Fibroblast of skin of back (primary cell): ENCODE results near the gene POLR3C.
A peak's percentile ranks its signal among the peaks of the same experiment; 100 is the strongest.
"Not testable (repeated sequence)": the region's sequence is repeated elsewhere in the genome, so short reads cannot be mapped to it uniquely, and the experiment has no call there.

Source experiments
- DNase-seq: peaks from one replicate; pipeline ENCODE4 v3.0.0-alpha.2; 2013

Gene POLR3C

DNA sequence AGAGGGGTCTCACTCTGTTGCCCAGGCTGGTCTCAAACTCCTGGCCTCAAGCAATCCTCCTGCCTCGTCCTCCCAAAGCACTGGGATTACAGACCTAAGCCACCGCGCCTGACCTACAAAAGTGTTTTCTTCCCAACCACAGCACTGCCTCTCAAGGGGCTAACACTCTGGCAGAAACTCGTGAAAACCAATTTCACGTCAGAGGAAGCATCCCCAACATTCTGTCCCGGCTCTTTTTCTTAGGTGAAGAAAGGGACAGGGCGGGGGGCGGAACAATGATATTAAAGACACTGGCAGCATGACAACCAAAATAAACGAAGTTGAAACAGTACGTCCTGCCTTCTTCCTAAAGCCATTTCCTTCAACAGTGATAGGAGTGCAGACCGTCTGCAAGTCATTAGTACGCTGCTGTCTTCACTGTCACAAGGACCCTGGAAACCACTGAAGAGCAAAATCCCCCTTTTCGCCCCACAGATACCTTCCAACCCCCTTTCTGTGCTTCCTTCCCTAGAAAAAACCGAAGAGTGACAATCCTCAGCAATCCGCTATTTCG, 1.1 kb upstream of the POLR3C start:
- not testable (repeated sequence) for DNase-seq

DNA sequence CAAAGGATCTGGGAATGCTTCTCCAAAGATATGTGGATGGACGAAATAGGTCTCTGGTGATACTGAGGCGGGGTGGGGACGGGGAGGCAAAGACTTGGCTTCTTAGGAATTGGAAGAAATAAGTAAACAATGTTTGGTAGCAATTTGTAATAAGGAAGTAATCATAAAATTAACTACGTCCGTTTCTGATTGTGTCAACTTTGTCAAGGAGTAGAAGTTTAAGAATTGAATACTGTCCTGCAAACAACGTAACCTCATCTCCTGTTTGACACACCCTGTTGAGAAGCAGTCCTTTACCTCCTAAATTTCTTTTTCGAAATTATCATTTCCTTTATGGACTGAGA, 471 bp downstream of the POLR3C start:
- DNase-seq, result no peak

DNA sequence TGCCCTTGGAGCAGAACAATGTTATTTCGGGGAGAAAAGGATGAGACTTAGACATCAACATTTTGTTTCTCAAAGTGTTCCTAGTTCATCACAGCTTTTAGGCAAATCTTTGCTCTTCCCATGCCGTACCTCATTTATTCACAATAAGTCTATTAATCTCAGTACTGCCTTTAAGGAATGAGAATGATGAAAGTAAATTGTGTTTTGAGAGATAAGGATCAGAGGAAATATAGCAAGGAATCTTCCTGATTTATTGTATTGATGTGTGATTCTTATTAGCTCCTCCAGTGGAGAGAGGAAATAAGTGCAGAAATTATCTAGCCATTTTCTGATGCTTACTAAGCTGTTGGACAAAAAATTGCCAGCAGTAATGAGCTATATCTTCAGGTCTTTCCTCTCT, 2.0 kb downstream of the POLR3C start:
- DNase-seq, result no peak

DNA sequence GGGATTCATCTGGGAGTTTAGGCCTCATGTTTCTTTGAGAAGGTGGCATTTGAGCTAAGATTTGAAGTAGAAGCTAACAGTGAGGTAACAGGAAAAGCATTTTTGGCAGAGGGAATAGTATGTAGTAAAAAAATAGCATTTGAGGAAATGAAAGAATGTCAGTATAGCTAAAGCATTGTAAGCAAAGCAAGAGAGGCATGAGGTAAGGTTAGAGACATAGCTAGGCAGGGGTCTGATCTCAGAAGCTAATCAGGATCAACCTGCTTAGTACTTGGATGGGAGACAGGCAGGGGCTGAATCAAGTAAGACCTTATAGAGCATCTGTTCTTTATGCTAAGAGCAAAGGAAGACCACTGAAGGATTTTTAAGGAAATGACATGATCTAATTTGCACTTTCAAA, 4.0 kb downstream of the POLR3C start:
- DNase-seq, result peak; percentile 2

DNA sequence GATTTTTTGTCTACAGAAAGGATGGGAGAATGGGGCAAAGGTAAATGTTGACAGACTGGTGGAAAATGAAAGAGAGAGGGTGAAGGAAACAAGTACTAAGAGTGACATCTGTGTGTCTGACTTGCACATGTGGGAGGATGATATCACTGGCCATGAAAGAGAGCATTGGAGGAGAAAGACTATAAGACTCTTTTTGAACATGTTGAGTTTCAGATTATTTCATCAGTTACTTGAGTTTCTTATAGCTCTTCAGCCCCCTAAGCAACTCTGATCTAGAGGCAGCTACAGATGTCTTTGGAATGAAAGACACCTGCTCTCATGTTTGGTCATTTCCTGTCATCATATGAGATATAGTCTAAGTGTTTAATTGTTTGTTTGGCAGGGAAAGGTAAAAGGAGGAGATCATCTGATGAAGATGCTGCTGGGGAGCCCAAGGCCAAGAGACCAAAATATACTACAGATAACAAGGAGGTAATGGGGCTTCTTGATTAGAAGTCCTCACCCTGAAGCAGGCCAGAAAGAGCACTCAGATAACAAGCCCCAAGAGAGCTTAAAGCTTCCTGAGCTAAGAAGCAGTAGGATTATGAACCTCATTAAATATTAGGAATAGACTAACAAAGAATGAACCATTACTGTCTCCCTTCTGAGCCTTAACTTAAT, 4.5 kb downstream of the POLR3C start:
- DNase-seq, result no peak

DNA sequence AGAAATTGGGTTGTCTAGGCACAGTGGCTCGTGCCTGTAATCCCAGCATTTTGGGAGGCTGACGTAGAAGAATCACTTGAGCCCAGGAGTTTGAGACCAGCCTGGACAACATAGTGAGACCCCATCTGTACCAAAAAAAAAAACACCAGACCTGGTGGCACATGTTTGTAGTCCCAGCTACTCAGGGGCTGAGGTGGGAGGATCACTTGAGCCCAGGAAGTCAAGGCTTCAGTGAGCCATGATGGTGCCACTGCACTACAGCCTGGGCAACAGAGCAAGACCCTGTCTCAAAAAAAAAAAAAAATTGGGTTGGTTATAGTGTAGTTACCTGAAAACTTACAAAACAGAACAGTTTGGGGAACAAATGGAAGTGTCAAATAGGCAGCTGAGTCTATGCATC, 6.8 kb downstream of the POLR3C start:
- not testable (repeated sequence) for DNase-seq

DNA sequence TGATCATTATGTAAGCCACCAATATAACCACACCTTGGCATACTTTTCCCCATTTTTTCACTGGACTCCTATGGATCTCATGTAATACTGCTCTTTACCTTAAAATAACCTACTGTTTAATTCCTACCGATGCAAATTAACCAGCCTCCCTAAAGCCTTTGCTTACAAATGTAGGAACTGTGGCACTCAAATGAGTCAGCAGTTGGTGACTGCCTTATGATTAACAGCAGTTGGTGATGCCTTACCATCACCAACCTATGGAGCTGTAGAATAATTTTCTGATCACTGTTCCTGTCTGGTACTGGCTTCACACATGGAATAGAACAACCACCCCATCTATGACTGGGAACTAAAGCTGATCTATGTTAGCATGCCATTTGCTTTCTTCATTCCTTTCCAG, 13.7 kb downstream of the POLR3C start:
- no peak for DNase-seq

DNA sequence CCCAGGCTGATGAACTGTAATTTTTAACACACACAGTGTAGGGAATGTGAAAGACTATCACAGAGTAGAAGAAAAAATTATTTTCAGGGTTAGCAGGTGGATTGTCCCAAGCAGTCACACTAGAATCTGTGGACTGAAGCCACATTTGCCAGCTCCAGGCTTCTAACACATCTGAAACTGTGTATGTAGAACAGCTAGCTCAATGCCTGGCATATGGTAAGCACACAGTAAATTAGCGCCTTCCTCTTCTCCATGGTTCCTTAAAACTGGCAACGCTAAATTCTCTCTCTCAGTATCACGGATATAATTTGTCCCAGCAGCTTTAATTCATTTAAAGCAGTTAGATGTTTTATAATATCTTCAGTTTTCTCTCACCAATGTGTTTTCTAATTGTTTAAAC, 19.0 kb downstream of the POLR3C start:
- DNase-seq, result no peak

DNA sequence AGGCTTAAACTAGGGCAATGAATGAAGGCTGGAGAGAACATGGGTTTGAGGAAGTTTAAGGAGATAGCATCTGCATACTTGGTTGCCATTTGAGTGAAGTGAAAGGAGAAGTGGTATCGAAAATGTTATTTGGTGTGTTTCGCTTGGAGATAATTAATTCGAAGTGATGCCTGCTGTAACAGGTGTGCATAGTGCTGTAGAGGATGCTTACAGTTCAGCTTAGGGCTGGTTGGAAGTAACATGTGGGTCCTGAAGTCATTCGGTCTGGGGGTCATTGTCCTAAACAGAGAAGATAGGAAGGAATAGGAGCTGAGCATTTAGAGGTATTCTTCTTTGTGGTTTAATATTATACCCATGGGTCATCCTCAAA, 21.1 kb downstream of the POLR3C start:
- DNase-seq, result no peak

DNA sequence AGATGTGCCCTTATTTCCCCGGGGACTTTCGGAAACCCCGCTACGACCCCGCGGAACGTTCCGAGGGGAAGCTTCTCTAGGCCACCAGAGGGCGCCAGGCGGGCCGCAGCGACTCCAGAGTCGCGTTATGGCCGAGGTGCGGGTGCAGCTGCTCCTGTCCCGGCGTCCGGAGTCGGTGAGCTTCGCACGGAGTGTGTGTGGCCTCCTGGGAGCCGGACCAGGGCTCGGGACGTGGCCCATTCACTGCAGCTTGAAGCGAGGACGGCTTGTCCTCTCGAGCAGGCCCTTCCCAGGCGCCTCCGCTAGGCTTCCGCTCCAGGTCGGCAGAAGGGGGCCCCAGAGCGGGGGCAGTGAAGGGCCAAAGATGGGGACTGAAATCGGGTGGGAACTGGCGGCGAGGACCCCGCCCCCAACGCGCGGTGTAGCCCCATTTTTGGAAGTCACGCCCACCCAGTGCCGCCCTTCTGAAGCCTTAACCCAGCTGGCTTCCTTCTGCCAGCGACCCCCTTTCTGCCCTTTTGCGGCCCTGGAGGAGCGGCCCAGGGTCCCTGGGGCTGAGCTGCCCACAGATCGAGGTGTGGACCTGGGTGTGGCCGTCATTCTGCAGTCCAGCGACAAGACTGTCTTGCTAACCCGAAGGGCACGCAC, 21.6 kb downstream of the POLR3C start, which contains the start of gene NUDT17:
TSS of gene NUDT17 (plus strand) at position 117 of the 648 bp plus-strand sequence. CDS start at position 128, 11 bp downstream.
- DNase-seq, result peak; percentile 78

DNA sequence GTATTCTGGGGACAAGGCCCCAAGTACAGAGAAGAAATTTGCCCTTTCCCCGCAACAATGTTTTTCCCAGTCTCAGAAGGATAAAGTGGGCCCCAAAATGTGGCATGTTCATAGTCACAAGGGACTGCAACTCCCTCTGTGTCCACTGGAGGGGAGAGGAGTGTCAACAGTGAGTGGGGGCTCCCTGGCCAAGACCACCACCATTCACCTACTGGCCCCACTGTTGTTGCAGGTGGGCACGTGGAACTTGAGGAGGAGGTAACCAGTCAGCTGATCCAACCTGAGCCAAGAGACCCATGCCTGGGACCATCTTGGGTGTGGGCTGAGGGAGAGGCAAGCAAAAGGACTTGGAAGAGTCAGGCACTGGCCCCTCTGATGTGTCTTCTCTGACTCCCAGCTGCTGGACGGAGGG, 22.2 kb downstream of the POLR3C start:
- peak; percentile 32 for DNase-seq

DNA sequence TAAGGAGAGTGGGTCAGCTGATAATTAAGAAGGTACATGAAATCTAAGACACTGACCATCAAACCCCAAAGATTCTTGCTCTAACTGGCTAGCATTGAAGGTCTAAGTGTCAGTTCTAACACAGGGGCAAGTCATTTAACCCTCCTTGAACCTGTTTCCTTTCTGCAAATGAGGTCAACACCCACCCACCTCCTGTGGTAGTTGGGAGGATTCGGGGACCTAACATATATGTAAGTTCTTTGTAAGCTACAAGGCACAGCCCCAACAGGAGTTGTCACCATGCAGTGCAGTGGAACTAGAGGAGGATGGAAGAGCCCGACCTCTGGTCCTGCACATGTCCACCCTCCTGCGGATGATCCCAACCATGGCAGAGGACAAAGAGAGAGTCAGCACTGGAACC, 23.8 kb downstream of the POLR3C start:
- no peak for DNase-seq

DNA sequence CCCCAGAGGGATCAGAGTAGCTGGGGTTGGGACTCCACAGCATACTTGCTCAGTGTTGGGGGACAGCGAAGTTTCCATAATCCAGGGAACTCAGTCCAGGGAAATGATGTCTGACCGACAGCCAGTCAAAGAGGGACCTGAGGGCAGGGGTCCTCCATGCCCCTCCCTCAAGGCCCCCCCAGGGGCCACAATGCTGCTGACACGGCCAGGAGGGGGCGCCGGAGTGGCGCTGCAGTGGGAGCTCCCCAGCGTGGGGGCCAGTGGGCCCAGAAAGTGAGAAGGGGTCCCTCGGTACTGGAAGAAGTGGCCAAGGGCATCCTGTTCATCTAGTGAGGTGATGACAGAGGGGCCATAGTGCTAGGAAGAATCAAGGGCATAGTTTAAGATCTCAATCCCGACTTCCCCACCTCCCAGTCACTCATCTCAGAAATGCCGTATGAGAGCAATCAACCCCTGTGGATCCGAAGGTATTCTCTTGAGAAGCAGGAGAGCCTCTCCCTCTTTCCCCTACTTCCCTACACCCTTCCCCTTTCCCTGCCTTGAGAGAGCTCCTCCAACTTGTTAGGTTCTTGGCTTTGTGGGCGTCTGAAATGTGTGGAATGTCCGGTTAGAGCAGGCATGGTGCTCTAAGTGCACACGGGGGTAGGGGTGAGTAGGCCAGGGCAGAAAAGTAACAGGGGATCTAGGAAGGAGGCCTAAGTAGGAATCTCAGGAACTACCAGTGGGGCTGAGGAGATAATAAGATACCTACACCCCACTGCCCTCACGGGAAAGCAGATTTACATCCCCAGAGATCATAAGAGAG, 25.6 kb downstream of the POLR3C start:
- peak; percentile 89 for DNase-seq

DNA sequence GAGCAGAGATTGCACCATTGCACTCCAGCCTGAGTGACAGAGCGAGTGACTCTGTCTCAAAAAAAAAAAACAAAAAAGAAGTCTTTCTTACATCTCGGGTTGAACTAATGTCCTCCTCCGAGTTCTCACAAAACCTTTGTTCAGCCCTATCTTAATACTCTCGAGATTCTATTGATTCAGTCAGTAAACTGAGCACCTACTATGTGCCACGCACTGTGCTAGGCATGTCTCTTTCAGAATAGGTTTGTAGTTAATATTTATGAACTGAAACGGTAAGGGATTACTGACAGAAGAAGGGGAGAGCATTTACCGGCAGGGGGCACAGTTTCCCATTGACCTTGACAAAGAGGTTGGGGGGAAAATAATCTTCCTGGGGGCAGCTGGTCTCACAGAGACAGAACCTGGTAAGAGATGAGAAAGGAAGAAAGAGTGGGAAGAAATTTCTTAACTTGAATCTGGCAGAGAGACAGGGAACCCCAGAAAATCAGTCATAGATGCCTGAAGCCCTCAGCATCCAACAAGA, 31.5 kb downstream of the POLR3C start:
- no peak for DNase-seq

DNA sequence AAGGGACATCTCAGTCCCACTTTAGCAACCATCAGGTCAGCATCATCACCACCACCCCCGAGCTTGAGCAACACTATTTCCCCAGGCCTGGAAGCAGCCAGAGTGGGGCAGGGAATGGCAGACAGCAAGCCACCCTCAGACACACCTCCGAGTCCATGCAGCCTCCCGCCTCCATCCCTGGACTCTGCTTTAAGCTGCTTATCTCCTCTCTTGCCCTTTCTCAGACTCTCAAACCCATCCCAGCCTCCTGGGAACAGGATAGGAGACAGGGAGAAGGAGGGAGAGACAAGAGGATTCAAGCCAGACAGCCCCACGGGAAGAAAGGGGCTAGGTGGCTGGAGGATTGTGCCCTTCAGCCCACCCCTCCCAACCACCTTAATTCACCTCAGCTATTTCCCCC, 33.2 kb downstream of the POLR3C start:
- no peak for DNase-seq

DNA sequence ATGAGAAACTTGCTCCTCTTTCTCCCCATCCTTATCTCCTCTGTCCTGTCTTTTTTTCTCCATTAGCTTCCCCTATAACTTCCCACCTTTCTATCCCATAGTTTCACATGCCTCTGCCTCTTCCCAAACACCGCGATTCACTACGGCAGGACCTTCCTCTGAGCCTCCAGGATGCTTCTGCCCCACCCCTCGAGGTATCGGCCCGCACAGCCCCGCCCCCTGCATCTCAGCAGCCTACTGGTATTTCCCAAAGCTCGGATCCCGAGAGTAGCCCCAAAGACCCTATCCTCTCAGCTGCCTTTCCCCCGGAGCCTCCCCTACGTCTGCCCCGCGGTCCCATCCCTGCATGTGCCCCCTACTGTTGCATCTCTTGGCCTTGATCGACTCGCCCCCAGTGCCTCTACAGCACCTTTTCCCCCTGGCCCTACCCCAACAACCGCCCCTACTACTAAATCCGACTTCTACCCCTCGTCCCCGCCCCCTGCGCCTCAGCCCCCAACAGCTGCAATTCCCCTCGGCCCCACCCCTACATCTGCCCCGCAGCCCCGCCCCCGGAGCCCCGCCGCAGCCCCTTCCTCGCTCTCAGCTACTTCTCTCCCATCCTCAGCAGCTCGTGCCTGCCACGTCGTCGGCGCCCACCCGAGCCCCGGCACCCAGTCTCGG, 34.4 kb downstream of the POLR3C start:
- DNase-seq, result peak; percentile 47

DNA sequence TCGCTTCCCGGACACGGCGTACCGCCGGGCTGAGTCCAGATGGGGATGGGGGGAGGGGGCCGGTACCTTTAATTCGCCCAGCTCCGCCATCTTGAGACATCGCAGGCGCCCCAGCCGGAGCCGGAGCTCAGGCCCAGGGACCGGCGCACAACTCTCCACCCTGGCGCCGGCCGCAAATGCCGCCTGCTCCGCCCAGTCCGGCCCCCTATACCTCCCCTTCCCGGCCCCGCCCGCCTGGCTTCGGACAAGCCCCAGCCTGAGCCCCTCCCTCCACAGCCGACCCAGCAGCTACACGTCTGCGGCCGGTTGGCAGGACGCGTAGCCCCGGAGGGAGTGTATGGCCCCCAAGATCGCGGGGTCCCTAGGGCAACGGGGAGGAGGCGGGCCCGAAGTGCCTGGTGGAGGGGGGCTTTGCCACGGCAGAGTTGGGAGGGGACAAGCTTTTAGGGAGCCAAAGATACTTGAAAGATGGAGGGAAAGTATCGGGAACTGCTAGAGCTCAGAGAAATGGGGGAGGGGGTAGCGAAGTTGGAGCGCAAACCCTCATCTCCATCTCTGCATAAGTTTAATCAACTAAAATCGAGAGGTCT, 35.0 kb downstream of the POLR3C start, which contains the start of gene PIAS3:
TSS of gene PIAS3 (minus strand) at position 181 of the 590 bp plus-strand sequence. CDS start at position 90, 91 bp downstream.
- DNase-seq, result peak; percentile 95

DNA sequence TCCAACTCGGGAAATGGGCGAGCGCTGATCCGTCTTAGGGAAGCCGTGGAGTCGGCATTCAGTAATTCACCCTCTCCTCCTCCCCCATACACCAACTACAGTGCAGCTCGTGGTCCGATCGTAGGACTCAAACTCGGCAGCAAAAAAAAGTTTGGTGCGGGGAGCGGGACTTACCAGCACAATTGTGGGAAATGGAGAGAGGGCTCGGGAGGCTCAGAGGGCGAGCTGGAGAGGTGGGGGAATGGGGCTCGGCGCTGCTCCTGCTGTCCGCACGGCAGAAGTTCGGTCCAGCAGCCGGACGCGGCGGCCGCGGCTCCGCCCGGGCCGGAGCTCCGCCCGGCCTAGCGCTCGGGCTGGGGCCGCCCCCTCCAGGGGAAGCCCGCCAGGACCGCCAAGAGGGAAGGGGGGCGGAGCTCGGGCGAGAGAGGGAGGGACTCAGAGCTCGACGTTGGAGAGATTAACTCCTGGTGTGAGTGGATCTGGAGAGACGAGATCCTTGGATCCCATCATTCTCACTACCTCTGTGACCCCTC, 35.6 kb downstream of the POLR3C start:
- DNase-seq, result peak; percentile 90

DNA sequence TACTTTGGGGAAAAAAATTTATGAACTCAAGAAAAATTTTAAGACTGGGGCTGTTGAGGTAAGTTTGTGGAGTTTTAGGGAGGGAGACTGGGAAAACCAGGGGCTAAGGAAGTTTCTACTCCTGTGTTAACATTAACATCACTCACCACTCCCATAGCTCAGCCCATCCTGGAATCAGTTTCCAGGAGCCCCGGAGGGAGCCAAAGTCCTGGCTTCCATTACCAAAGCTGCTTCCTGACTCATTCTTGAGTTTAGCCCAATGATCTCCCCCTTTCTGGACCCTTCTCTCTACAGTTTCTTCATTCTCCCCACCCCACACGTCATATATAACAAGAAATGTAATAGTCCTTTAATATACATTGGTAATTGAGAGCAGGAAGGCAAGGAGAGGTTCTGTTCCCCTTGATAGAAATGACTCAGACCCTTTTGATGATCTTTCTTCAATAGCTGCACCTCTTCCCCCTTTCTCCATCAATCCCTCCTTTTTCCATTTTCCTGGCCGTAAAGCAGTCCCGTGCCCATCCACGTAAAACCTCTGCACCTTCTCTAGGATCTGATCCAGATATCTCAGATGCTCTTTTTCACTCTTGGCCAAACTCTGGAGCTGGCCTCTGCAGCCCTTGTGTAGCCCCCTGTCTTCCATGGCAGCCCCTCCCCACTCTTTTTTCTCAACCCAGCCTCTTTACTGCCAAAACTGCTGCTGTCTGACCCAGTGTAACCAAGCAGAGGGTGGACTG, 39.5 kb downstream of the POLR3C start:
- DNase-seq, result no peak

DNA sequence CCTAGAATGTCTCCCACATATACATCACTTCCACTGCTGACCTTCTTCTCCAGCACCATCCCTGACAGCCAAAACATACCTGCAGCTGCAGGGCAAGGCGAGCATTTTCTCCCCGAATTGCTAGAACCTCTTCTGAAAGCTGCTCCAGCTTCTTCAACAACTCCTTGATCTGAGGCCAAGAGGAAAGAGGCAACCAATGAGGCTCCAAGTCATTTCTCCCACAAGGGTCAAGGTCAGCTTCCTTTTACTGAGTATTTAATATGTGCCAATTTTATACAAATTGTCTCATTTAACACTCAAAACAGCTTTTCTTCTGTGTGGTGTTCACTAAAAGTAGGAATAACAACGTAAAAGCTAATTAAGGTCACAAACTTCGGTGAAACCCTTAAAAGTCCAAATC, 44.2 kb downstream of the POLR3C start:
- no peak for DNase-seq
